Measurements from ENCODE around the gene ADCYAP1. TPM values are rescaled to one million over a fixed set of nuclear protein-coding genes. Genes with fewer than 3 reads are reported as not detected.
A peak's percentile ranks its signal among the peaks of the same experiment; 100 is the strongest.

ADCYAP1 gene
- total RNA-seq, 2 experiments from 2014 or later = not detected

DNA sequence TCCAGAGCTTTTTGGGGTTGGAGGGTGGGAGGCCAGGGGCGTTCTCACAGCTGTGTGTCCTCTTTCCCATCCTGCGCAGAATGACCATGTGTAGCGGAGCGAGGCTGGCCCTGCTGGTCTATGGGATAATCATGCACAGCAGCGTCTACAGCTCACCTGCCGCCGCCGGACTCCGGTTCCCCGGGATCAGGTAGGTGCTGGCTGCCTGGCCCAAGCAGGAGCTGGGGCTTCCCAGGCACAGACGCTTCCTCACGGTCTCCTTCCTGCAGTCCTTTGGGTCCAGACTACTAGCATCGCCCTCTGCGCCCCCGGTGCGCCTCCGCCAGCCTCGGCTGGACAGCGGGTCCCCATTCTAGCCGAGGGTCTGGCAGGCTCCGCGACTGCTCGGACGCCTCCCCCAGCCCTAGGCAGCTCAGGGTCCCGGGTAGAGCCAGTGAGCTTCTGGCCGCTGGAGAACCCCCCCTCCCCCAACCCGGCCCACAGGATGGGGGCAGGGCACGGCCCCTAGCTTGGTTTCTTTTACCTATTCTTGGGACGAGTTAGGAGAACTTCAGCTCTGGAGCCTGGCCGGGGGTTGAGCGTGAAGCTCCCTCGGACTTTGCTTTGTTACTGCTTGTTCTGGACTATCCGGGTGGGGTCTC is 756 bp downstream of the ADCYAP1 start:
- Mint-ChIP-seq H3K9me3 (ENCODE audit: low read depth) (no peaks in the 10 kb centered on the region), H3K4me3 (no peak overlapping the region), H3K36me3 (peaks cover 3% of the 10 kb centered on the region), H3K27ac (no peak overlapping the region), H3K4me1 (peaks cover 18% of the 10 kb centered on the region), H3K27me3 (peaks cover 78% of the 10 kb centered on the region)
- CTCF ChIA-PET = no interaction called here
- ATAC-seq (no peak), DNase-seq (no peak)

DNA sequence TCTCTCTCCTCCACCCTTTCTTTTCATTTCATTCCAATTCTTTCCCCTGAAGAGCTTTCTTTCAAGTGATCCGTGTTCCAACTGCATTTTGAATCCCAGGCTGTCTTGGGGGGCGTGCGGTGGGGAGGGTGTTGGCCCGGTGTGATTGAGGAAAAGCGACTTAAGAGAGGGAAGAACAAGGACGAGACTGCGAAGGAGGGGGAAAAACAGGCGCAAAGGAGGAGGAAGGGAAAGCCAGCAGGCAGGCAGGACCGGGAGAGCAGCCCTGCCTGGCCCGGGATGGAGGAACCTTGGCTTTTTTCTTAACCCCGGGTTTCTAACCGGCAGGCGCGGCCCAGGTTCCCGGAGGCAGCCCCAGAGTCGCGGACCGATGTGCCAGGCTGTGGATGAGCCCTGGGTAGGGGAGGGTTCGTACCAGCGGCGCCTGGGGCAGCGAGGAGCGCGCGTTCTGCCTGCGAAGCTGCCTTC is 1.3 kb downstream of the ADCYAP1 start:
- peaks cover 3% of the 10 kb centered on the region for H3K36me3 Mint-ChIP-seq
- H3K4me3 Mint-ChIP-seq = no peak overlapping the region
- CTCF ChIA-PET = no interaction called here

DNA sequence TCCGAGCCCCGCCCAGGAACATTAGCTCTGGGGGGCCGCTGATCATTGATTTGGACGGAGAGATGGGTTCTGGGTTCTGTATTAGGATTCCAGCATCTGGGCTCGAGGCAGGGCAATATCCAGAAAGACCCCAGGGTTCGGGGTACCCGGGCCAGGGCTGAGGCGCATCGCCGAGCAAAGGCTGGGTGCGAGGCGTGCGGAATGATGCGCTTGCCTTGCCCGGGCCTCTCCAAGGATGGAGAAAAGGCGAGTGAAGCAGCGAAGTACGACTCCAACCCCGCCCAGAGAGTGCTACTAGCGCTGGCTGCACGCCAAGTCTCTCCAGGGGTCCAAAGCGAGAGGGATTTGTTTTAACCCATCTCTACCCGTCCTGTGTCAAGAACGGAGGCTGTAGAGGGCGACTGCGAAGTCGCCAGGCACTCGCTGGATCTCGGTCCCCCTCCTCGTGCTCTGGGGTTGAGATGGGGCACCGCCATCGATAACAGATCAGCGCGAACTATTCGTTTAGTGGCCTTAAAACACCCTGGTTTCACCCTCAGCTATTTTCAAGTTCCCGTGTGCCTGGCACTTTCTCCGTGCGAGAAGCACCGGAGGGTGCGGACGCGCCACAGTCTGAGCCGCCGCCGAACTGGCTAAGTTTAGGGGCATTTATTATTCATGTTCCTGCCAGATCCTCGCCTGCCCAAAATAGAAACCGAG is 1.9 kb downstream of the ADCYAP1 start:
- peak overlapping the region; percentile 26 for H3K4me3 Mint-ChIP-seq
- ATAC-seq = no peak
- peaks cover 18% of the 10 kb centered on the region for H3K4me1 Mint-ChIP-seq
- H3K27ac Mint-ChIP-seq = no peak overlapping the region
- peaks cover 82% of the 10 kb centered on the region for H3K27me3 Mint-ChIP-seq
- no peak for DNase-seq
- H3K9me3 Mint-ChIP-seq (ENCODE audit: low read depth) = no peaks in the 10 kb centered on the region
- peaks cover 3% of the 10 kb centered on the region for H3K36me3 Mint-ChIP-seq
- CTCF ChIA-PET = no interaction called here

More for the DNA sequence above, 1.3 kb downstream of the ADCYAP1 start:
- peaks cover 82% of the 10 kb centered on the region for H3K27me3 Mint-ChIP-seq
- H3K4me1 Mint-ChIP-seq = peaks cover 18% of the 10 kb centered on the region
- no peak overlapping the region for H3K27ac Mint-ChIP-seq
- no peak for DNase-seq
- no peak for ATAC-seq
- H3K9me3 Mint-ChIP-seq (ENCODE audit: low read depth) = no peaks in the 10 kb centered on the region

DNA sequence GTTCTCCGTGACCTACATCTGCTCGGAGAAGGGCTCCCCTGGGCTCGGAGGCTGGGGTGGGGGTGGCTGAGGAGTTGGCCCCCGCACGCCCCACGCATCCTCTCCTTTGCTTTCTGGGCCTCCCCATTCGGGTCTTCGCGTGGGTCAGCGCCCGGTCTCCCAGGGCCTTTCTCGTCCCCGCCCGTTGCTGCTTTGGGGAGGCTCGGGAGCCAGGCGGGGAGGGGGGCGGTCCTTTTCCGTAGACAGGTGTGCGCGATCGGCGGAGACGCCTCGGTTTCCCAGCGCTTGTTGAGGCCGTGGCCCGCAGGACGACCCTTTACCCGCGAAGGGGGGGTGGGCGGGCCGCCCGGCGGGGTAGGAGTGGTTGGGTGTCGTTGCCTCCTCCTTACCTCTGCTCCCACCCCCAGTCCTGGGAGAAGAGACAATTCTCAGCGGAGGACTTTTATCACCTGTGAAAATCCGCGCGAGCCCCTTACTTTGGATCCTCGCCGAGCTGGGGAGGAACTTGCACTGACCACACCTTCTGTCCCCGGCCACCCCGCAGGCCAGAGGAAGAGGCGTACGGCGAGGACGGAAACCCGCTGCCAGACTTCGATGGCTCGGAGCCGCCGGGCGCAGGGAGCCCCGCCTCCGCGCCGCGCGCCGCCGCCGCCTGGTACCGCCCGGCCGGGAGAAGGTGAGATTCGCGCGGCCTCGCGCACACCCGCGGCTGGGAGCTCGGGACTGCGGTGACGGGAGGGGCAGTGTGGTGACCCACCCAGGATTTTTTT is 2.6 kb downstream of the ADCYAP1 start:
- H3K27me3 Mint-ChIP-seq = peaks cover 80% of the 10 kb centered on the region
- CTCF ChIA-PET = no interaction called here
- ATAC-seq (peak; percentile 55), DNase-seq (no peak)
- H3K4me3 Mint-ChIP-seq = peak overlapping the region; percentile 38
- no peak overlapping the region for H3K27ac Mint-ChIP-seq
- H3K36me3 Mint-ChIP-seq = peaks cover 3% of the 10 kb centered on the region
- H3K9me3 Mint-ChIP-seq (ENCODE audit: low read depth) = no peaks in the 10 kb centered on the region
- H3K4me1 Mint-ChIP-seq = peaks cover 18% of the 10 kb centered on the region

DNA sequence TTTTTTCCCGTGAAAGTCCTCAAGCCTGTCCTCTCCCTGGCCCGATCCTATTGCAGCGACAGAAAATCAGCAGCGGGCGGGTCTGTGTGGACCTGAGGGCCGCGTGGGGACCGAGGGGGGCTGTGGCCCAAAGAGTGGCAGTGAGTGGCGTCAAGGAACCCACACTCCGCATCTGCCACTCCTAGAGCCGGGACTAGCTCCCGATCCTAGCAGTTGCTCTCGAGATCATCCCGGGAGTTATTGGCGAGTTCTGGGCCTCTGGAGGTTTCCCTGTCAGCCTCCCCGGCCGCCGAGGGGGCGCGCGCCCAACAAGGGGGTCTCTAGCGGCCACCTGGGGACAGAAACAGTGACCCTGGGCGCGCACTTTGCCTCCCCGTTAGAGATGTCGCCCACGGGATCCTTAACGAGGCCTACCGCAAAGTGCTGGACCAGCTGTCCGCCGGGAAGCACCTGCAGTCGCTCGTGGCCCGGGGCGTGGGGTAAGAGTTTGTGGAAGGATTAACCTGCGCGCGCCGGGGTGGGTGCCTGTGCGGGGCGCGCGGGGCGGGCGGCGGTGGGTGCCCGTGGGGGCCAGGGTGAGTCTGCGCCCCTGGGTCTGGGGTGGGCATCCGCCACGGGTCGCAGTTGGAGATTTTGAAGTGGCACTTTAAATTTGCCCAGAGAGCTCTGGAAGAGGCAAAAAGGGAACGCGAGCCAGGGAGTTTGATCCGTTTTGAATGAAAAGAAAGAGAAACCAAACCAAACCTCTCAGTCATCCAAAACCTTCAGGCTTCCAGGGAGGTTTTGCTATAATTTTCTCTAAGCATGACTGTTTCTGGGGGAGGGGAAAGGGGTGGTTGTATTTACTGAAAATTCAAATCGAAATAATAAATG is 3.5 kb downstream of the ADCYAP1 start:
- Mint-ChIP-seq H3K27me3 (peaks cover 72% of the 10 kb centered on the region), H3K36me3 (peaks cover 3% of the 10 kb centered on the region), H3K4me3 (peak overlapping the region; percentile 62), H3K9me3 (ENCODE audit: low read depth) (no peaks in the 10 kb centered on the region), H3K4me1 (peaks cover 18% of the 10 kb centered on the region), H3K27ac (no peak overlapping the region)
- CTCF ChIA-PET = no interaction called here
- ATAC-seq = no peak
- no peak for DNase-seq

DNA sequence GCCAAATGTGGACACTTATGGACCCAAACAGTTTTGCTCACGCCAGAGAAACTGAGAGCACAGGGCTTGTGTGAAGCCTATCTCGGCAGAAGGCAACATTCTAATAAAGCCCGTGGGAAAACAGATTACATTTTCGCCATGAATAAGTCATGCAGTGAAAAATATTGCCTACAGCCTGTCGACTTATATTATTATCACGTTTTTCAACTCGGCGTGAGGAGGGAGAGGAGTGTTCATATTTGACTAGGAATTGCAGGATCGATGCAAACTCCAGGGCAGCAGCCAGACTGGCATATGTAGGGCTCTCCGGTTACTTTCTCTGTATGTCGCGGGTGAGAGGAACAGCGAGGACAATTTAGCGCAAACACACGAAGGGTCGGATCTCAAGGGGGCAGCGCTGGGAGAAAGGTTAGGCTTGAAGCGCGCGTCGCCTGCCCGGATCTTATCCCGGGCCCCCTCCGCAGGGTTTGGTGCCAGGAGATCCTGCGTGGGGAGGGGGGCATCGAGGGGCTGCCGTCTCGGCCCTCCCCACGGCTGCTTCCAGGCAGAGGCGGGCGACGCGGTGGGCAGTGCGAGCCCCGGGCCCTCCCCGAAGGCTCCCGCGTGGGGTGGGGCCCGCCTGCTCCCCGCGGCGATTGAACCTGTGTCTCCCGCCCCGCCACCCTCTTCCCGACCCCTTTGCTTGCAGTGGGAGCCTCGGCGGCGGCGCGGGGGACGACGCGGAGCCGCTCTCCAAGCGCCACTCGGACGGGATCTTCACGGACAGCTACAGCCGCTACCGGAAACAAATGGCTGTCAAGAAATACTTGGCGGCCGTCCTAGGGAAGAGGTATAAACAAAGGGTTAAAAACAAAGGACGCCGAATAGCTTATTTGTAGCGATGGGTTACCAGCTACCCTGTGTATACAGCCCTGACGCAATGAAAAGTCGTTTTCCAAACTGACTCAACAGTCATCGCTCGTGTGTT is 4.4 kb downstream of the ADCYAP1 start:
- peaks cover 69% of the 10 kb centered on the region for H3K27me3 Mint-ChIP-seq
- H3K36me3 Mint-ChIP-seq = peaks cover 1% of the 10 kb centered on the region
- CTCF ChIA-PET = no interaction called here
- H3K27ac Mint-ChIP-seq = no peak overlapping the region
- H3K4me1 Mint-ChIP-seq = peaks cover 16% of the 10 kb centered on the region
- H3K4me3 Mint-ChIP-seq = peak overlapping the region; percentile 62
- H3K9me3 Mint-ChIP-seq (ENCODE audit: low read depth) = no peaks in the 10 kb centered on the region
- no peak for ATAC-seq
- DNase-seq = no peak

DNA sequence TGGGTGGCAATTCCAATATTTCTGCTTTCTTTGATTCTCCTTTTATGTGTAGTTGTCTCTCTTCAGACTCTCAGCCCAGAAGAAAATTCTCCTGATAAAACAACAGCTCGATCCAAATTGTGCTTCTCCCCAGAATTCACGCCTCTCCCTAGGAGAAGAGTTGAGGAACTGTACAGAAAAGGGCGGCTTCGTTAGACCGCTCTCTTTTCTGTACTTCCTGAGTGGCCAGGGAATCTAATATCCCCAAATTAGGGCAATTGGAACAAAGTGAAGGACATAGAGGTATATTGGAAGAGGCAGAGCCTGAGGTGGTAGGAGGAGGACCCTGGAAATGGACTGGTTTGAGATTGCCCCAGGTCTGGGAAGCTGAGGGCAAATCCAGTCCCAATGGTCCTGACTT is 5.6 kb downstream of the ADCYAP1 start:
- CTCF ChIA-PET = no interaction called here
- peaks cover 1% of the 10 kb centered on the region for H3K36me3 Mint-ChIP-seq
- DNase-seq (no peak), ATAC-seq (no peak)
- H3K9me3 Mint-ChIP-seq (ENCODE audit: low read depth) = no peaks in the 10 kb centered on the region
- H3K4me3 Mint-ChIP-seq = no peak overlapping the region
- peaks cover 60% of the 10 kb centered on the region for H3K27me3 Mint-ChIP-seq
- H3K27ac Mint-ChIP-seq = no peak overlapping the region
- peaks cover 16% of the 10 kb centered on the region for H3K4me1 Mint-ChIP-seq

DNA sequence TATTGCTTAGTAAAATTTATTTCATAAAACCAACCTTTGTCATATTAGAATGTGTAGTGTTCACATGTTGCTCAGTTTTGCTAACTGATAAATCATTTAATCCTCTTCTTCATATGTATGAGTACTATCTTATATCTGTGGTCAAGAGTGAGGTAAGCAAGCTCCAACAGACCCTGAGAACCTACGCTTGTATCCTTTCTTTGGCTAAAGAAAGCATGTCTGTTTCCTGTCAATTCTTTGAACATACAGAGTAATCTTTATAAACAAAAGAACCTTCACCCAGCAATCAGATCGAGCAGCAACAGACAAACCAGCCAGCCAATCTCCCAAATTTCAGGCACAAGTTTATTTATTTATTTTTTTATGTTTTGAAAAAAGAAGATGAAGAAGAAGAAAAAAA is 6.4 kb downstream of the ADCYAP1 start:
- Mint-ChIP-seq H3K4me3 (no peak overlapping the region), H3K27me3 (peaks cover 59% of the 10 kb centered on the region), H3K4me1 (peaks cover 14% of the 10 kb centered on the region), H3K36me3 (peaks cover 1% of the 10 kb centered on the region), H3K9me3 (ENCODE audit: low read depth) (no peaks in the 10 kb centered on the region), H3K27ac (no peak overlapping the region)
- no peak for ATAC-seq
- CTCF ChIA-PET = interaction anchor here (1.0 kb wide), 1 partner anchor 51 kb away, joined by 3 read pairs; no protein-coding TSS in a partner anchor
- no peak for DNase-seq

DNA sequence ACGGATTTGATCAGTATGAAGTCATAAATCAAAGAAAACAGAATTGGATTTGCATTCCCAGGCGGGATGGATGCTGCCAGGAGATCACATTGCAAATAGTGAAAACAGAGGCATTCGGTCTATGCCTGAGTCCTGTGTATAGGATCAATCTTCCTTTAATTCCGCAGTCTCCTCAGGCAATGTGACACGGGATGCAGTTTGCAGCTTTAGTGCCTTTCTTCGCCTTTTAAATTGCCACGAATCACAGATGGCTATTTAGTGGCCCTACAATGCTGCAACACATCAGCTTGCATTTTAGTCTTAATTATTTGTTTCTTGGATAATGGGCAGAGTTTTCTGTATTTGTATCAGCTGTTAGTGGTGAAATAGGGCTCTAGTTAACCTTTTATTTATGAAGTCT is 6.8 kb downstream of the ADCYAP1 start:
- peaks cover 57% of the 10 kb centered on the region for H3K27me3 Mint-ChIP-seq
- ATAC-seq (no peak), DNase-seq (no peak)
- H3K27ac Mint-ChIP-seq = no peak overlapping the region
- H3K9me3 Mint-ChIP-seq (ENCODE audit: low read depth) = no peaks in the 10 kb centered on the region
- peaks cover 1% of the 10 kb centered on the region for H3K36me3 Mint-ChIP-seq
- no peak overlapping the region for H3K4me3 Mint-ChIP-seq
- CTCF ChIA-PET = interaction anchor here (1.0 kb wide), 1 partner anchor 51 kb away, joined by 3 read pairs; no protein-coding TSS in a partner anchor
- H3K4me1 Mint-ChIP-seq = peaks cover 14% of the 10 kb centered on the region

DNA sequence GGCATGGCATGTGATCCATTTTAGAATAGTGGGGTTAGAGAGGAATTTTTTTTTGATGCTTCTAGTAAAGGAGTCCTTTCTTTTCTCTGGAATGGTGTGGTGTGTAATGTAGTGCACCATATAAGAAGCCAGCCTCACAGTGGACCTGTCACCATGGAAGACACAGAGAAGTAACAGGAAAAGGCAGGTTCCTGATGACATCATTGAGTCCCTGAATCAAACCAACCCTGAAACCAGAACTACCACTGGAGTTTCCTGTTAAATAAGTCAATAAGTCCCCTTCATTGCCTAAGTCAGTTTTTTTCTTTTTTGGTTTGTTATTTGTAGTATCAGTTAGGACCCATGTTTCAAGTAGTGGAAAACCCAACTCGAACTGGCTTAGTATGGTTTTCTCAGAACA is 11.9 kb downstream of the ADCYAP1 start:
- no peak overlapping the region for H3K27ac Mint-ChIP-seq

DNA sequence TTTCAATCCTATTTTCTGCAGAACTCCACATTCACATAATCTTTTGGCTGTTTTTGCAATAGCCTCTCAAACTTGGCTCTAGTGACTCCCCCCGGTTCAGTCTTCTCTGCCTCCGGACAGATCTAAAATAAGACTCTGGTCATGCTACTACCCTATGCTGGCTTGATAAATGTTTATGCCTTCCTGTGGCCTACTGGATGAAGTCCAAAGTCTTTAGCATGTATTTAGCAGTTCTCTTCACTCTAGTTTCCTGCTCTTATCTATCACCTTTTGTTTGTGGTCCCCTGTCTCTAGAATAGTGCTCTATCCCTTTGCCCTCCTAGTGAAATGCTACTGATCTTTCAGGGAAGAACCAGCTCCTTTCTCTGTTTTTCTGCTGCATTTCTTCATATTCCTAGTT is 14.4 kb downstream of the ADCYAP1 start:
- DNase-seq = no peak
- no peak for ATAC-seq
- CTCF ChIA-PET = no interaction called here
- Mint-ChIP-seq H3K9me3 (ENCODE audit: low read depth) (no peaks in the 10 kb centered on the region), H3K36me3 (no peaks in the 10 kb centered on the region), H3K4me3 (no peak overlapping the region), H3K27me3 (peaks cover 29% of the 10 kb centered on the region), H3K4me1 (peaks cover 6% of the 10 kb centered on the region), H3K27ac (no peak overlapping the region)

More for the DNA sequence above, 11.9 kb downstream of the ADCYAP1 start:
- peaks cover 41% of the 10 kb centered on the region for H3K27me3 Mint-ChIP-seq
- ATAC-seq (no peak), DNase-seq (no peak)
- no peak overlapping the region for H3K4me3 Mint-ChIP-seq
- CTCF ChIA-PET = no interaction called here
- H3K9me3 Mint-ChIP-seq (ENCODE audit: low read depth) = no peaks in the 10 kb centered on the region
- peaks cover 6% of the 10 kb centered on the region for H3K4me1 Mint-ChIP-seq
- no peaks in the 10 kb centered on the region for H3K36me3 Mint-ChIP-seq

DNA sequence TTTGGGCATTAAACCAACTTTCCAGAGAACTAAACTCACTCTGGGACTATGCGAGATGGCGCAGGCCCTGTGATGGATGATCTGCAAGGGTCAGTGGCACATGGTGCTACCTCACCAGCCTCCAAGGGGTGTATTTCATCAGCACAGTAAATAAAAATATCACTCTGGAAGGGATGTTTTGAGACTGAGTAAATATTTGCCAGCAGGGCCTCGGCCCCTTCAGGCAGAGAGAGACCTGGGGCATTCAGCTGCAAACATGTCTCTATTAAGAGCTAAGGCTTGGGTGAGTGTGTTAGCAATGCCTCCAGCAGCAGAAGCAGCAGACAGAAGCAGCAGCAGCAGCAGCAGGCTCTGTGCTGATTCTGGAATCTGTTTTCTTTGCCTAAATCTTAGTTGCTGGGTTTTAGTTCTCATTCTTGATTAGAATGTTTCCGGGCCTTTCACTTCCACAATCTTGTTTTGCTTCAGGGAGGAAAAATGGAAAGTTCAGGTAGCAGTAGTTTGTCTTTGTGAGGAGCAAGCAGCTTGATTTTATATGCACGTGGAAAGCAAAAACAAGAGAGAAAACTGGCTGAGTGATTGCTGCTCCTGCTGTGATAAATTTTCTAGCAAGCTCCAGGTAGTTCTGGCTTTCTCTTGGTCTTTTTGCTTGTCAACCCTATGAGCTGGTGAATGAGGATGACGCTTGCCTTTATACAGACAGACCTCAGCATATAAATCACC is 18.6 kb downstream of the ADCYAP1 start:
- Mint-ChIP-seq H3K4me3 (no peak overlapping the region), H3K27me3 (peaks cover 22% of the 10 kb centered on the region), H3K36me3 (no peaks in the 10 kb centered on the region), H3K27ac (no peak overlapping the region), H3K9me3 (ENCODE audit: low read depth) (no peaks in the 10 kb centered on the region), H3K4me1 (no peaks in the 10 kb centered on the region)
- ATAC-seq = no peak
- no peak for DNase-seq
- CTCF ChIA-PET = no interaction called here
